Panc1 (cell line): Measurements from ENCODE around the gene CRYBA1. TPM values are rescaled to one million over a fixed set of nuclear protein-coding genes. Genes with fewer than 3 reads are reported as not detected.

Source experiments
- ATAC-seq: fragments of 200-7000 bp; cut with Tn5 transposase; 2 replicates; pipeline ENCODE4 v1.9.1; 2020; ENCODE audit warnings: mild to moderate bottlenecking, moderate library complexity
- BruUV-seq: library from RNA; stranded (reverse); fragments of 400-500 nt; replicated peaks from 2 replicates; lab custom pipeline; 2021; lab: Mats Ljungman, UMichigan
- CTCF ChIA-PET: fragments of 300-600 bp; sonication (Branson Sonifier 250); formaldehyde crosslinking; loops from one replicate; lab custom pipeline; 2022; ENCODE audit warnings: antibody characterized with exemption; lab: Charles Lee
- POLR2A ChIA-PET: fragments of 300-600 bp; sonication (Branson Sonifier 250); formaldehyde crosslinking; loops from one replicate; lab custom pipeline; 2022; ENCODE audit warnings: antibody characterized with exemption; lab: Charles Lee
- DNase-seq: peaks from one replicate; pipeline ENCODE4 v3.0.0-alpha.2; 2010; ENCODE audit warnings: low read depth, low spot score
- H3K27ac ChIP-seq: 2 replicates; pipeline ENCODE4 v1.5.1; 2011; ENCODE audit warnings: mild to moderate bottlenecking, low read length, inconsistent platforms
- H3K27me3 ChIP-seq: fragments of 200-500 bp; sonication (Bioruptor generic); 2 replicates; pipeline ENCODE4 v1.6.0; 2014; ENCODE audit warnings: low read length, inconsistent platforms; ENCODE audit not compliant: control insufficient read depth, insufficient read depth
- H3K36me3 ChIP-seq: fragments of 200-500 bp; sonication (Bioruptor generic); 2 replicates; pipeline ENCODE4 v1.5.1; 2014; ENCODE audit warnings: inconsistent platforms, mild to moderate bottlenecking, low read length, moderate library complexity; ENCODE audit not compliant: control insufficient read depth, insufficient read depth
- H3K4me1 ChIP-seq: 2 replicates; pipeline ENCODE4 v1.5.1; 2011; ENCODE audit warnings: inconsistent platforms, mild to moderate bottlenecking, low read length, moderate library complexity; ENCODE audit not compliant: control insufficient read depth, insufficient read depth
- H3K4me3 ChIP-seq, 2 experiments: 2 replicates each; pipeline ENCODE4 v1.5.1; 2011 to 2012; ENCODE audit warnings: low read depth in 2 of 2, low read length in 2 of 2, mild to moderate bottlenecking in 2 of 2, inconsistent platforms in 1 of 2, moderate library complexity in 1 of 2
- H3K9me3 ChIP-seq: fragments of 200-500 bp; sonication (Bioruptor generic); 2 replicates; pipeline ENCODE4 v1.5.1; 2014; ENCODE audit warnings: low read depth, mild to moderate bottlenecking, inconsistent platforms, low read length, moderate library complexity; ENCODE audit not compliant: control insufficient read depth, insufficient read depth
- POLR2AphosphoS5 ChIP-seq: IDR thresholded peaks from 2 replicates; pipeline ENCODE4 v1.6.1; 2012; ENCODE audit warnings: mild to moderate bottlenecking, low read depth, low read length, moderate library complexity
- SIN3A ChIP-seq: IDR thresholded peaks from 2 replicates; pipeline ENCODE4 v1.6.1; 2012; ENCODE audit warnings: low read depth, mild to moderate bottlenecking, low read length, moderate library complexity, borderline replicate concordance; ENCODE audit not compliant: insufficient read depth
- TCF7L2 ChIP-seq: IDR thresholded peaks from 2 replicates; pipeline ENCODE4 v1.6.1; 2011; ENCODE audit warnings: mild to moderate bottlenecking, low read depth, low read length, inconsistent platforms
- in situ Hi-C: cut with HindIII; loops from 2 replicates; pipeline ENCODE4 v1.10.0; 2016; ENCODE audit warnings: low sequenced_read_pairs, low pct_unique_long_range_greater_than_20kb
- intact Hi-C: fragments of 100-400 bp; cut with micrococcal nuclease; formaldehyde crosslinking; loops from one replicate; pipeline ENCODE4 v1.10.0; 2022; ENCODE audit not compliant: unreplicated experiment
- total RNA-seq: library from RNA; stranded (reverse); gene quantifications from one replicate; pipeline ENCODE4 v1.2.1, GENCODE V29; 2021; ENCODE audit not compliant: unreplicated experiment
- TF ChIP-seq, protein P1 (sequence below), 2 experiments: IDR thresholded peaks; 2 replicates each; pipeline ENCODE4 v1.6.1; 2011 to 2012; ENCODE audit warnings: low read depth in 2 of 2, control low read depth in 1 of 2, low read length in 1 of 2, mild to moderate bottlenecking in 1 of 2, moderate library complexity in 1 of 2; ENCODE audit not compliant: insufficient read depth in 1 of 2
- TF ChIP-seq, protein P2 (sequence below): fragments of 450-650 bp; IDR thresholded peaks from 2 replicates; pipeline ENCODE4 v1.5.1; 2017; ENCODE audit warnings: mild to moderate bottlenecking

The CRYBA1 gene
- total RNA-seq, 1 experiment from 2014 or later = not detected

DNA sequence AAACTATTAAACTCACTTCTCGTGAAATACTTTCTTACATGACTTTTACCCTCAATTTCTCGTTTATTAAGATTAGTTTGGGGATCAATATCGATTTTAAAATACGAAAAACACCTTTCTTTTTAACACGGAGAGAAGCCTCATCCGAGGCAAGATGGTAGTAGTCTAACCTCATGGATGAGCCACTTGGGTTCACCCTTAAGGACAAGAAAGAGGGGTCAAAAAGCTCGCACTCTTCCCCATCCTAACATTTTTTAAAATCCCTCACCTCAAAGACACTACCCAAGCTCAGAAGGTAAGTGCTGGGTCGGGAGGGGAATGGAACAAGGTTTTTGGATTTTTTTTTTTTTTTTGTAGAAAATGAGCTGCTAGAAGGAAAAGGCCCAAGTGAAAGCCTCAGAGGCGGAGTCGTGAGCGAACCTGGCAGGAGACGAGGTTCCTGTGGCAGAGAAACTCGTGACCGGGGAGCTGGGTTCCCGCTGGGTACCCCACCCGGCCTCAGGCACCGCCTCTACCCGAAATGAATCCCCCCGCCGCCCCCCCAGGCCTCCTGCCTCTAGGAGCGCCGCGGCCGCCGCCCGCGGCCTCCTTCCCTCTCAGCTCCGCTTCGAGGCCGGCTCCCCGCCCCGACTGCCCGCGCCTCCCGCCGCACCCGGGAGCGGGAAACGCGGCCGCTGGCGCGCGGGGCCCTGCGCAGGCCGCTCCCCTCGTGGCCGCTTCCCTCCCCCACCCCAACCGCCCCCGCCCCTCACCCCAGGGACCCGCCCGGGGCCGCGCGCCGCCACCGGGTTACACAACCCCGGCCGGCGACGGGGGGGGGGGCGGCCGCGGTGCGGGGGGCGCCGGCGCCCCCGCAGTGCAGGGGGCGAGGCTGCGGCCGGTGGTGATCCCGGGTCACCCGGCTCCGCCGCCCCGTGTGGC is 45.7 kb downstream of the CRYBA1 start:
- BruUV-seq = no TSS peak
- TF ChIP-seq, protein P1, sequence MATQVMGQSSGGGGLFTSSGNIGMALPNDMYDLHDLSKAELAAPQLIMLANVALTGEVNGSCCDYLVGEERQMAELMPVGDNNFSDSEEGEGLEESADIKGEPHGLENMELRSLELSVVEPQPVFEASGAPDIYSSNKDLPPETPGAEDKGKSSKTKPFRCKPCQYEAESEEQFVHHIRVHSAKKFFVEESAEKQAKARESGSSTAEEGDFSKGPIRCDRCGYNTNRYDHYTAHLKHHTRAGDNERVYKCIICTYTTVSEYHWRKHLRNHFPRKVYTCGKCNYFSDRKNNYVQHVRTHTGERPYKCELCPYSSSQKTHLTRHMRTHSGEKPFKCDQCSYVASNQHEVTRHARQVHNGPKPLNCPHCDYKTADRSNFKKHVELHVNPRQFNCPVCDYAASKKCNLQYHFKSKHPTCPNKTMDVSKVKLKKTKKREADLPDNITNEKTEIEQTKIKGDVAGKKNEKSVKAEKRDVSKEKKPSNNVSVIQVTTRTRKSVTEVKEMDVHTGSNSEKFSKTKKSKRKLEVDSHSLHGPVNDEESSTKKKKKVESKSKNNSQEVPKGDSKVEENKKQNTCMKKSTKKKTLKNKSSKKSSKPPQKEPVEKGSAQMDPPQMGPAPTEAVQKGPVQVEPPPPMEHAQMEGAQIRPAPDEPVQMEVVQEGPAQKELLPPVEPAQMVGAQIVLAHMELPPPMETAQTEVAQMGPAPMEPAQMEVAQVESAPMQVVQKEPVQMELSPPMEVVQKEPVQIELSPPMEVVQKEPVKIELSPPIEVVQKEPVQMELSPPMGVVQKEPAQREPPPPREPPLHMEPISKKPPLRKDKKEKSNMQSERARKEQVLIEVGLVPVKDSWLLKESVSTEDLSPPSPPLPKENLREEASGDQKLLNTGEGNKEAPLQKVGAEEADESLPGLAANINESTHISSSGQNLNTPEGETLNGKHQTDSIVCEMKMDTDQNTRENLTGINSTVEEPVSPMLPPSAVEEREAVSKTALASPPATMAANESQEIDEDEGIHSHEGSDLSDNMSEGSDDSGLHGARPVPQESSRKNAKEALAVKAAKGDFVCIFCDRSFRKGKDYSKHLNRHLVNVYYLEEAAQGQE (IDR thresholded peaks at IDR 0.05; ENCODE audit: insufficient read depth in 1 of 2, low read depth in 2 of 2, low read length in 1 of 2) = no peak
- TF ChIP-seq POLR2AphosphoS5 = no peak
- no peak; the same call in 1 of the 2 replicates for TF ChIP-seq SIN3A
- no peak for TF ChIP-seq TCF7L2
- TF ChIP-seq, protein P2, sequence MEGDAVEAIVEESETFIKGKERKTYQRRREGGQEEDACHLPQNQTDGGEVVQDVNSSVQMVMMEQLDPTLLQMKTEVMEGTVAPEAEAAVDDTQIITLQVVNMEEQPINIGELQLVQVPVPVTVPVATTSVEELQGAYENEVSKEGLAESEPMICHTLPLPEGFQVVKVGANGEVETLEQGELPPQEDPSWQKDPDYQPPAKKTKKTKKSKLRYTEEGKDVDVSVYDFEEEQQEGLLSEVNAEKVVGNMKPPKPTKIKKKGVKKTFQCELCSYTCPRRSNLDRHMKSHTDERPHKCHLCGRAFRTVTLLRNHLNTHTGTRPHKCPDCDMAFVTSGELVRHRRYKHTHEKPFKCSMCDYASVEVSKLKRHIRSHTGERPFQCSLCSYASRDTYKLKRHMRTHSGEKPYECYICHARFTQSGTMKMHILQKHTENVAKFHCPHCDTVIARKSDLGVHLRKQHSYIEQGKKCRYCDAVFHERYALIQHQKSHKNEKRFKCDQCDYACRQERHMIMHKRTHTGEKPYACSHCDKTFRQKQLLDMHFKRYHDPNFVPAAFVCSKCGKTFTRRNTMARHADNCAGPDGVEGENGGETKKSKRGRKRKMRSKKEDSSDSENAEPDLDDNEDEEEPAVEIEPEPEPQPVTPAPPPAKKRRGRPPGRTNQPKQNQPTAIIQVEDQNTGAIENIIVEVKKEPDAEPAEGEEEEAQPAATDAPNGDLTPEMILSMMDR = no peak
- no peak for DNase-seq

DNA sequence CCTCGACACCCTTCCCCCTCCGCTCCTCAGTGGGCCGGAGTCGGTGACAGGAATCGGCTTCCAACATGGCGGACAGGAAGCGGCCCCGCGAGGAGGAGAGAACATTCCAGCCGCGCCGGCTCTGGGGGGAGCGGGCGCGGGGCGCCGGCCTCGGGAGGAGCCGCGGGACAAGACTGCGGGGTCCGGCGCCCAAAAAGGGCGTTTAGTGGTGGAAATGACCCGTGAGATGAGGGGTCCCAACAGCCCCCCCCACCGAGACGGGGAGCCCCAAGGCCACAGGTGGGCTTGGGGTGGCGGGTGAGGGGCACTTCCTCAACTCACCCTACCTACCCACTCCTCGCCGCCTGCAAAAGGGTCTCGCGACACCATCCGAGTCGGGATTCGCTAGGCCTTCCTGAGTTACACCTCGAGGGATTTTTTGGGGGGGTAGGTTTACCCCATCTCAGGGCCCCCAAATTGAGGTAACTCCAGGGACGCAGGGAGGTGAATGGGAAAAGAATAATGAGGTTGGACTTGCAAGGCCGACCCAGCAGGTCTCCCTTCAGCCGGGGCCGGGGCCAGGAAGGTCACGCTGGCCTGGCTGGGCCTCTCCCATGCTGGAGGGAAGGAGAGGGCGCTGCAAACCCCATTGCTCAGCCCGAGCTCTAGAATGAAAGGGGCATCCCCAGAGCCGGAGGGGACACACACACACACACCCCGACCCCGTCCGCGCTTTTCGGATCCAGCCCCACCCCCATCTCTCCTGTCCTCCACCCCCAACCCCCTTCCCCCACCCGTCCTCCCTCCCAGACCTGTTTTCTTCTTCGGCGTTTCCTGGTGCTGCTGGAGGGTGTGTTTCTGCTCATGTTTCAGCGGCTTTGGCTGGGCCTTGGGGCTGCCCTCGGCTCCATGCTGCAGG is 46.6 kb downstream of the CRYBA1 start:
- TF ChIP-seq POLR2AphosphoS5 = no peak
- 0 out of 2 replicates have a peak, but pooled peaks have one; percentile 76 for TF ChIP-seq SIN3A
- TF ChIP-seq TCF7L2 = no peak
- TF ChIP-seq, protein P1 (IDR thresholded peaks at IDR 0.05; ENCODE audit: insufficient read depth in 1 of 2, low read depth in 2 of 2, low read length in 1 of 2) = no peak
- CTCF ChIA-PET = interaction anchor here (0.7 to 1.1 kb wide), 4 partner anchors 16 to 298 kb away, joined by 3 to 8 read pairs (median 5); no protein-coding TSS in a partner anchor
- ATAC-seq = peak; percentile 71
- in situ Hi-C loops (no loop called here), intact Hi-C loops (loop anchor here (5.0 kb wide), 1 partner anchor 99 kb away; the partner anchor contains the start of gene TAOK1)
- POLR2A ChIA-PET = interaction anchor here (0.6 to 1.4 kb wide), 3 partner anchors 39 to 146 kb away, joined by 3 to 7 read pairs (median 4); no protein-coding TSS in a partner anchor
- peaks cover 24% of the 10 kb centered on the region; the same call in 1 of the 2 replicates for H3K4me1 ChIP-seq
- no peak for DNase-seq
- H3K4me3 ChIP-seq = peak overlapping the region; percentile 85 to 96
- H3K27me3 ChIP-seq = no peaks in the 10 kb centered on the region
- H3K9me3 ChIP-seq = no peaks in the 10 kb centered on the region
- BruUV-seq = TSS peak; percentile 75
- H3K36me3 ChIP-seq = peaks cover 15% of the 10 kb centered on the region
- H3K27ac ChIP-seq = peak overlapping the region; percentile 96

More for the DNA sequence above, 45.7 kb downstream of the CRYBA1 start:
- CTCF ChIA-PET = interaction anchor here (0.6 to 1.1 kb wide), 5 partner anchors 17 to 298 kb away, joined by 3 to 8 read pairs (median 5); no protein-coding TSS in a partner anchor
- H3K9me3 ChIP-seq = no peaks in the 10 kb centered on the region
- no peaks in the 10 kb centered on the region for H3K27me3 ChIP-seq
- in situ Hi-C loops (no loop called here), intact Hi-C loops (loop anchor here (5.0 kb wide), 1 partner anchor 100 kb away; the partner anchor contains the start of gene TAOK1)
- H3K4me1 ChIP-seq = peaks cover 24% of the 10 kb centered on the region; the same call in 1 of the 2 replicates
- peak; percentile 8 for ATAC-seq
- peak overlapping the region; percentile 85 to 96 for H3K4me3 ChIP-seq
- H3K27ac ChIP-seq = peak overlapping the region; percentile 97
- H3K36me3 ChIP-seq = peaks cover 21% of the 10 kb centered on the region
- POLR2A ChIA-PET = interaction anchor here (0.7 kb wide), 1 partner anchor 145 kb away, joined by 7 read pairs; no protein-coding TSS in a partner anchor
